ENCODE measurements around the gene TMEM179B. TPM values are rescaled to one million over a fixed set of nuclear protein-coding genes. Genes with fewer than 3 reads are reported as not detected.
A peak's percentile ranks its signal among the peaks of the same experiment; 100 is the strongest.

TMEM179B gene
- total RNA-seq, 1 donor from 2014 or later: 20.2 TPM

DNA sequence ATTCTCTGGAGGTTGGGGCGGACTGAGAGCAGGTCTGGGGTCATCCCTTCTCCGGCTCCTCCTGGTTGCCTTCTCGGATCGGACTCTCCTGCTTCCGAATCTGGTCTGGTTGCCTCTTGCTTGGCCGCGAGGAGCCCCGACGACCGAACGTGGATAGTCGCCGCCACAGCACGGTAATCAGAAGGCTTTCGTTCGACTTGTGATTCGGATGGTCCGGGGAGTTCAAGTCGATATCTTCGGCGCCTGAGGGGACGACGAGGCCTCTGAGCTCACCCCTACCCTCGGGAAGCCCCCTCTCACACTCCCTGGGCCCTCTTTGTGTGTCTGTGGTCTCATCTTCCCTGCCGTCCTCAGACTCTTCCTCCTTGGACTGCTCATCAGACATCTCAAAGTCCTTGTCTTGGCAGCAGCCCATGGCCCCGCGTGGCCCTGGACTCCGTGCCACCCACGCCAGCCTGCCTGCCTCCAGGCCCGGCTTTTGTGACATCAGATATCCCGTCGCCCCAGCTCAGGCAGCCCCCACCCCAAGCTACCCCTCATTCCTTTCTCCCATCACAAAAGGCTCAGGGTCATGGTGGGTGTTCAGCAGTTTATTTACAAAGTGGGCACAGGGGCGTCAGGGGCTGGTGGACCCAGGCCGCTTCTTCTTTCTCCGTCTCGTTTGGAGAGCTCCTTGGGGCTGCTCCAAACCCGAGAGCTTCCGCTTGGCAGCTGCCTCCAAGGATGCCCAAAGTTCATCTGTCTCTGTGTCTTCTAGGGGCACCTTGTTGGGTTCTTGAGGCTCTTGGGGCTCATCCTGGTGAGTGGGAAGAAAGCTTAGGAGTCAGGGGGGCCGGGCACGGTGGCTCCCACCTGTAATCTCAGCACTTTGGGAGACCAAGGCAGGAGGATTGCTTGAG is 45.4 kb downstream of the TMEM179B start, which contains the start of gene TEX54:
Gene TEX54, minus strand, starts transcription at position 506 of the 899 bp plus-strand sequence.
- DNase-seq (ENCODE audit: low read depth in 2 of 2): no peak

DNA sequence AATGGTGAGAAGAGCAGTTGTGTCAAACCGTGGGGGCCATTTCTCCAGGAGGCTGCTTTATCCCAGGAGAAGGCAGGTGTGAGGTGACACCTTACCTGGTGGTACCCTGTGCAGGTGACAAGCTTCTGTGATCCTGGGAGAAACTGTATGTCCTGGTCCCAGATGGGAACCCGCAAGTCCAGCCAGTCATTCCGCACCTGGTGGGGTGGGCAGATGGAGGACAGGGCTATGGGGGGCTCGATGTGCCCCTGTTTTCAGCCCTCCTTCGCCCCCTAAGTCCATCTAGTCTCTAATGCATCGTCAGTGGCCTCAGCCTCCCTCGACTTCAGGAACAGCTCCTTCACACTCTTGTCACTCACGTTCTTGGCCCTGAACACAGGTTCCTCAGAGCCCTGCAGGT is 48.1 kb downstream of the TMEM179B start:
- no peak for DNase-seq (ENCODE audit: low read depth in 2 of 2)

DNA sequence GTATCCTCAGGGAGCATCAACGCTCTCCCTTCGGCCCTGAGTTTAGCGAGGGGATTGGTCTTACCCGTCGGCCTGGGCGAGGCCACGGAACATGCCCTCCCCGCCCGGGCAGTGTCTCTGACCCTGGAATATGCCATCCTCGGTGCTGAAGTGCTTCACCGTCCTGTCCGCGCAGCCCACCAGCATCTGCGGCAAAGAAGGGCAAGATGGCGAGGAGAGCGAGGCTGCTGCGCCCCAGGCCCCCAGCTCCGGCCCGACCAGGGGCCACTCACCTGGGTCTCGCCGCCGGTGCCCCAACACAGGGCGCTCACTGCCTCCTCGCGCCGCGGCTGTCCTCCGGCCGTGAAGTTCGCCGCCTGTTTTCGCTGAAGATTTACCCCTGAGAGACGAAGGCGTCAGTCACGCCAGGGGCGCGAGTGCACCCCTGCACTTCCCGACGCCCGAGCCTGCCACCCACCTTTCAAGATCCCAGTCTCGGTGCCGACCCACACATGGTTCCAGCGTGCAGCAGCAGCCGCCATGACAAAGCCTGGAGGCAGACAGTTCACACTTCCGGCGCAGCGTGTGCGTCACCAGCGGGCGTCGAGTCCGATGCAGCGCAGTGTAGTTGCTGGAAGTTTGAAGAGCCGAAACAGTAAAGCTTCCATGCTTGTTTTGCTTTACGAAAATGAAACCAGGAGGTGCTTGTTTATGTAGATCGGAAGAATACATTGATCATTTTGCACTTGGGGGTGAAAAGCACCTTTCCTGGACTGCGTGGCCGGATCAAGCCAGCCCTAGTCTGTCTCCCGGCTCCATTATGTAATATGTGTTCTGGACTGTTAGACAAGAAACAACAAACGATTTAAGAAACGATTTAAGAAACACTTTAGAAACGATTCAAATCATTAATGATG is 52.1 kb downstream of the TMEM179B start, which contains the start of gene WDR74:
Gene WDR74, minus strand, starts transcription at position 541 of the 896 bp plus-strand sequence. Its CDS starts 20 bp downstream, at position 521.
- DNase-seq (ENCODE audit: low read depth in 2 of 2): peak; percentile 90 to 94

Other genes with a start within 250 kb of the TMEM179B start
- 231 and 244 TPM in 2 replicates for gene AHNAK, start 240.6 kb upstream of the TMEM179B start, total RNA-seq
- gene EEF1G, start 213.5 kb upstream of the TMEM179B start, total RNA-seq: 1,142 and 1,515 TPM in 2 replicates
- 8.9 and 11.0 TPM in 2 replicates for gene TUT1, start 195.9 kb upstream of the TMEM179B start, total RNA-seq
- 185 and 204 TPM in 2 replicates for gene MTA2, start 185.5 kb upstream of the TMEM179B start, total RNA-seq
- 23.7 and 35.1 TPM in 2 replicates for gene EML3, start 174.6 kb upstream of the TMEM179B start, total RNA-seq
- 2.9 and 3.3 TPM in 2 replicates for gene ROM1, start 174.1 kb upstream of the TMEM179B start, total RNA-seq
- gene B3GAT3, start 165.4 kb upstream of the TMEM179B start, total RNA-seq: 13.9 and 19.3 TPM in 2 replicates
- gene GANAB, start 140.8 kb upstream of the TMEM179B start, total RNA-seq: 204 and 246 TPM in 2 replicates
- 15.8 and 22.6 TPM in 2 replicates for gene INTS5, start 134.1 kb upstream of the TMEM179B start, total RNA-seq
- 23.3 and 24.4 TPM in 2 replicates for gene C11orf98, start 122.2 kb upstream of the TMEM179B start, total RNA-seq
- gene CSKMT, start 122.1 kb upstream of the TMEM179B start, total RNA-seq: 4.8 and 4.9 TPM in 2 replicates
- gene UQCC3, start 115.7 kb upstream of the TMEM179B start, total RNA-seq: 5.6 and 9.9 TPM in 2 replicates
- gene LBHD1, start 115.1 kb upstream of the TMEM179B start, total RNA-seq: 1.5 and 1.8 TPM in 2 replicates
- 102 and 148 TPM in 2 replicates for gene UBXN1, start 108.3 kb upstream of the TMEM179B start, total RNA-seq
- gene LRRN4CL, start 97.9 kb upstream of the TMEM179B start, total RNA-seq: 0.38 and 0.51 TPM in 2 replicates
- 23.5 and 26.0 TPM in 2 replicates for gene BSCL2, start 80.0 kb upstream of the TMEM179B start, total RNA-seq
- not detected in 2 replicates for gene GNG3, start 79.7 kb upstream of the TMEM179B start, total RNA-seq
- gene HNRNPUL2, start 59.9 kb upstream of the TMEM179B start, total RNA-seq: 7.6 and 11.0 TPM in 2 replicates
- gene TTC9C, start 58.9 kb upstream of the TMEM179B start, total RNA-seq: 28.8 and 32.3 TPM in 2 replicates
- 9.0 and 11.6 TPM in 2 replicates for gene ZBTB3, start 33.2 kb upstream of the TMEM179B start, total RNA-seq
- 65.0 and 67.8 TPM in 2 replicates for gene POLR2G, start 25.8 kb upstream of the TMEM179B start, total RNA-seq
- gene TAF6L, start 16.0 kb upstream of the TMEM179B start, total RNA-seq: 23.9 and 37.4 TPM in 2 replicates
- gene TMEM223, start 4.6 kb downstream of the TMEM179B start, total RNA-seq: 10.4 and 12.0 TPM in 2 replicates
- 9.5 and 18.1 TPM in 2 replicates for gene NXF1, start 18.0 kb downstream of the TMEM179B start, total RNA-seq
- 31.6 and 44.9 TPM in 2 replicates for gene STX5, start 44.6 kb downstream of the TMEM179B start, total RNA-seq
- gene TEX54, start 45.4 kb downstream of the TMEM179B start, total RNA-seq: not detected in 2 replicates
- 40.7 and 79.2 TPM in 2 replicates for gene WDR74, start 52.2 kb downstream of the TMEM179B start, total RNA-seq
- 48.4 and 51.1 TPM in 2 replicates for gene SLC3A2, start 93.5 kb downstream of the TMEM179B start, total RNA-seq
- gene CHRM1, start 134.0 kb downstream of the TMEM179B start, total RNA-seq: not detected in 2 replicates
- not detected in 2 replicates for gene SLC22A6, start 197.6 kb downstream of the TMEM179B start, total RNA-seq
- not detected in 2 replicates for gene SLC22A8, start 228.4 kb downstream of the TMEM179B start, total RNA-seq